Posterior vena cava (tissue), 2 donors: ENCODE data around the gene SRGAP2C. TPM values are rescaled to one million over a fixed set of nuclear protein-coding genes. Genes with fewer than 3 reads are reported as not detected.
"Not testable (repeated sequence)": the region's sequence is repeated elsewhere in the genome, so short reads cannot be mapped to it uniquely, and the experiment has no call there.

Experiments
- DNase-seq: peaks from one replicate; pipeline ENCODE4 v3.0.0-alpha.2; 2020; ENCODE audit warnings: low spot score
- intact Hi-C, 2 donors: fragments of 100-400 bp; cut with DNase I; formaldehyde crosslinking; loops; one replicate each; pipeline versions ENCODE4 v1.14.1 to v1.14.2; 2022 to 2023
- total RNA-seq, 2 donors: library from RNA; stranded (reverse); fragmentation: NEBNext Ultra II Directional; extraction: Animal tissue kit (Norgen Biotek cat#: 25700); gene quantifications; one replicate each; pipeline ENCODE4 v1.2.1, GENCODE V29; 2021
- donor health status: DM: yes; HTN: yes; CAD: no.
- donor health status: DM: yes; HTN: yes; CAD: no.

SRGAP2C gene
- total RNA-seq, 2 donors from 2014 or later = 28.3 to 29.3 TPM

DNA sequence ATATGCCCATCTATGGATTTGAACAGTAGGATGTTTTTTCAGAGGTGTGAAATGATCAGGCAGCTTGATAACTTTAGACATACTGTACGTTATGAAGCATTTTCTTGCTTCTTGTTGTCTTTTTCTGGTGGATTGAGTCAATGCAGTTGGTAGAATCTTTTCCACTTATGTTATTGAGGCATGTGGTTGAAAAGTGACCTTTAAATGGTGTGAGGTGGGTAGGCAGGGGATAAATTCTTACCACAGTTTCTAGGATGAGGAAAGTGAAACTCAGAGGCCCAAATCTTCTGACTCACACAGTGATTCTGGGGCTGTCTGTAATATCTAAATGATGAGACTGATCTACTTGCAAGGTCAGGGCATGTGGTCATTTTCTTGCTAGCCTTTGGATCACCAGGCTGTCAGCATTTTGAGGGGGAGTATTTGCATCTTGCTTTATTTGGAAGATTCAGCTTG lies 79.0 kb downstream of the SRGAP2C start:
- intact Hi-C loops, DNase-seq: not testable (repeated sequence)

DNA sequence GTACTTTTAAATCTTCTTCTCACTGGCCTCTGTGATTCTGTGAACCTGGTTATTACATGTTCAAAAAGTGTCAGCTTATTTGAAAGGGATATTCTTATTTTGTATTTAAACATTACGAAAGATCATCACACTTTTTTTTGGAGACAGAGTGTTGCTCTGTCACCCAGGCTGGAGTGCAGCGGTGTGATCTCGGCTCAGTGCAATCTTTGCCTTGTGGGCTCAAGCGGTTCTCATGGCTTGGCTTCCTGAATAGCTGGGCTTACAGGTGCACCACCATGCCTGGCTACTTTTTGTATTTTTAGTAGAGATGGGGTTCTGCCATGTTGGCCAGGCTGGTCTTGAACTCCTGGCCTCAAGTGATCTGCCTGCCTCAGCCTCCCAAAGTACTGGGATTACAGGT lies 82.3 kb downstream of the SRGAP2C start:
- intact Hi-C loops = not testable (repeated sequence)

DNA sequence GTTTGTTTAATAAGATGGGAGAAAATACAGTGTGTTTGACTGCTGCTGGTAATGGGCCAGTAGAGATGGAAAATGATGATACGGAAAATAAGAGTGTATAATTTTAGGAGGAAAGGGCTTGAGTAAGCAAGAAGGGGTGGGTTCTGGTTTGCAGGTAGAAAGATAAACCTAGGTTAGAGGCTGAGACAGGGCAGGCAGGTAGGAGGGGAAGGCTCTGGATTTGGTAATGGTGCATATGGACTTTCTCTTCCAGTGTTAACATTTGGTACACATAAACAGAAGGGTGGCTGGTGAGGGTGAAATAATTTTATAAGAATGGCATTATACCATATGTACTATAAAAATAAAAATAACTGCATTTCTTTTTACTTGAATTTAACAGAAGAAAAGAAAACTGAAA lies 84.5 kb downstream of the SRGAP2C start:
- DNase-seq, intact Hi-C loops: not testable (repeated sequence)

More for the DNA sequence above, 82.3 kb downstream of the SRGAP2C start:
- not testable (repeated sequence) for DNase-seq

DNA sequence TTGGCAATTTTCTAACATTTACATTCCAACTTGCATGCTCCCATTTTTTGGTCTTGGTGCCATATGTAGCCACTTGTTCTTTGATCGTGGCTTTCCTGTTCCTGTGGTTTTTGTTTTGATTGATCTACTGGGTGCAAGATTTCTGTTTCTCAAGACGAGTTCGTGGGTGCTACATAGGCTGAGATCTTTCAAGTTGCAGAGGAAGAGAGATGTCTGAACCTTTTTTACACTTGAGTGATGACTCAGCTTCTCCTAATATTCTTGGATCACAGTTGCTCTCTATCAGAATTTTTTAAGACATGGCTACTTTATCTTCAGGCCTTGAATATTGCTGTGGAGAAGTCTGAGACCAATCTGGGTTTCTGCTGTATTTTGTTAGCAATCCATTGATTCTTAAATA lies 85.2 kb downstream of the SRGAP2C start:
- intact Hi-C loops, DNase-seq: not testable (repeated sequence)

DNA sequence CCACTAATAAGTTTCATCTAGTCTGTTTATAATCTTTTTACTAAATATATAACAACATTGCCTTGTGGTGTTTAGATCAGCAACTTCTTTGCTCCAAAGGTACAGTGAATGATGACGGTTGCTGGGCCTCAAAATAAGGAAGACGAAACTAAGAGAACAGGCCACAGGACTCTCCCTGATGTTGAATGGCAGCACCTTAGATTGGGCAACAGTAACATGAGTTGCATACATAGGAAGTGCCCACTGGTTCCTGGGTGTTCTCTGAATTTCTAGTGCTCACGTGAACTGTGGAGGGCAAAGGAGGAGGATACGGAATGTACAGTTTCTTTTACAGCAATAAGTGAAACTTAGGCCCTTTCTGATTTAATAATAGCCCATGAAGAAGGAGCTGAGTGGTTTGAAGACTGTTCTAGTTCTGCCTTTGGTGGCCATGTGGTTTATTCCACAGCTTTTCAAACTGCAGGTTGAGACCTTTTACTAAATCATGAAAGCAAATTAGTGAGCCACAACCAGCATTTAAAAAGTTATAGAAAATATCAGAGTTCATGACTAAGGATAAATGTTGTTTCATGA lies 86.5 kb downstream of the SRGAP2C start:
- DNase-seq, intact Hi-C loops: not testable (repeated sequence)

DNA sequence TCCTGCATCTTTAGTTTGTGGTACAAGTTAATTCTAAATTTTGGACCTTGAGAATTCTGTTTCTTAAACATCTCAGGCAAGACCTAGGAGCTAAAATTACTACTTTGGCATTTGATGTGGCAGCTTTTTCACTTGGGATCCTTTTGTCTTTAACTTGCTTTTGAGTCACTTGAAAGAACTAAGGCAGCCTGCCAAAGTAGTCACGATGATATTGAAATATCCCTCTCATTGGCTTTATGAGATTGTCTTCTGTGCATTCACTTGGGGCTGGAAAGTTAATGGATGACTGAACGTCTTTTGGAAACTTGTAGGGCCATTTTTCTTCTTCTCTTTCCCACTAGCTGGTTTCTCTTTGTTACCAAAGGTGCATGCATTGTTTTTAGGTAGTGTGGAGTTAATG lies 90.7 kb downstream of the SRGAP2C start:
- intact Hi-C loops, DNase-seq: not testable (repeated sequence)

DNA sequence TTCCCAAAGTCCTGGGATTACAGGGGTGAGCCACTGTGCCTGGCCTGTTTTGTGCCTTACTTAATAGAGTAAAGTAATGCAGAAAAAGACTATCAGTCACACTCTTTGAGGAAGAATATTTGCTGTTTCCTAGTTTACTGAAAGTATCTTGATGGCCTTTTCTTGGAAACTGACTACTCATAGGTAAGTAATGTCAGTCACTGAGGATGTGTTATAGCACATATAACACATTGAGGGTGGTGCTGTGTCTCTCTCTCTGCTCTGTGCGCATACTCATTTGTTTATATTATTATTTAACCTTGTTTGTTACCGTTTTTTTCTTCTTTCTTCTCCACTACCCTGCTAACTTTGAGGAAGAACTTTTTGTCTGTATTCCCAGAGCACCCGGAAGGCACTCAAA lies 93.4 kb downstream of the SRGAP2C start:
- intact Hi-C loops = not testable (repeated sequence)
- peak; percentile 30 for DNase-seq

DNA sequence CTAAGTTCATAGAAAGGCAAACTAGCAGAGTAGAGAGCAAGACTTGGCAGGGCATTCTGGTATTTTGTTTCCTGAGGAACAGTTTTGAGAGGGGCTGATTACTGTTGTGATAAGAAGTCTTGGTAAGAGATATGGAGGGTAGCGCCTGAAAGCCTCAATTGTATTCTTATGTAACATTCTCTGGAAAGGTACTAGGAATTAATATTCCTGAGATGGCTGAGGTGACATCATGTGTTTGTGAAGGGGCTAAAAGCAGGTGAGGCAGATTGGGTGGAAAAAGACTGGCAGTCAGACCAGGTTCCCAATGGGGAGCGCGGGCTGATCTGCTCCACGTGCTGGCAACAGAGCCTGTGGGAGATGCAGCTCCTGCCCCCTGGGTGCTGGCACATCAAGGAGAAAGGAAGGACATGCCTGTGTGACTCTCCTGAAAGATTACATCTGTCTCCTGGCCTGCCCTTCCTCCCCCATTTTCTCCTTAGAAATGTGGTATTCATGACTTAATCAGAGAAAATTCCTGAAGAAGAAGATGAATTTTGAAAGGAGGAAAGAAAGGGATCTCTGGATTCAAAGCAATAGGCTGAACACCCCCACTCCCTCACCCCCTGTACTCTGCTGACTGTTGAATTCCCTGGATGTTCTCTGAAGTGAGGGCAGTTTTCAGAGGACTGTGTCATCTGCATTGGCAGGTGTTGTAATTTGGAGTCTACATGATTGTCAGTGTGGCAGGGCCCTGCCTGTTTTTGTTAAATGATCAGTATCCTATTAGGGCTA lies 94.2 kb downstream of the SRGAP2C start:
- intact Hi-C loops, DNase-seq: not testable (repeated sequence)

DNA sequence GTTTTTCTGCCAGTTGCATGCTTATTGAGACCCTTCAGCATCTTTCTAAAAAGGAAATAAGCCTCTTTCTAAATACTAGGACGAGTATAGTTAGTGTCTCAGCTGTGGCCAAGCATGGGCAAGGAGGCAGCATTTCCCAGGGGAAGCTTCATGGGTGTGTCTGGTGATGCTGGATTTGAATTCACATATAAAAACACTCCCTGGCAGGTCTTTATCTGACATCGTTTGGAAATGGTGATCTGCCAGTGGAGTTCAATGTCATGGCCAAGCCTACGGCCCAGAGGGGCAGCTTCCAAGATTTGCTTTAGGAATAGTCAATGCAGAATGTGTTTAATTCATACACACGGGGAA lies 94.7 kb downstream of the SRGAP2C start:
- intact Hi-C loops = not testable (repeated sequence)

DNA sequence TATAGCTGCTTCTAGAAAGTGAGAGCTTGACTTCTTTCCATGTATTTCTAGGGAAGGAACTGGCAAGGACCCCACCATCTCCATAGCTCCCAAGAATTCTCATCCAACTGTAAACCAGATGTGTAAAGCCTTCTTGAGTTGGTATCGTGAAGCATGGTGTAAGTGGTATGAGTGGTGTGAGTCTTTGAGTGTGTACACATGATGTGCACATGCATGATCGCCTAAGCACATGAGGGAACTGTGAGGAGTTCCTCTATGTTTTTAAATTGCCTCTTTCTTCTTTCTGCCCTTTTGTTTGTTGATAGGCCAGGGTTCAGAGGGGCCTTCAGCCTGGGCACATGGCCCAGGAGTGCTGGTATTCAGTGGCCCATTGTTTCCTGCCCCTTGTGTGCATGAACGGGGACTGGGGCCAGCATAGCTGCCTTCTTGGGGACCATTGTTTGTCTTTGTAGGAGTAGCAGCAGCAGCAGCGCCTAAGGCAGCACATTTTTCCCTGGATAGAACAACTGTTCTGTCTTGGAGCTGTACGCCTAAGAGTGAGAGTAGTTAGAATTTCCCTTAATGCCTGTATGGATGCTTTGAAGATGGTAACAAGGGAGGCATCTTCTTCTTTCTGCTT lies 96.0 kb downstream of the SRGAP2C start:
- intact Hi-C loops, DNase-seq: not testable (repeated sequence)

More for the DNA sequence above, 94.7 kb downstream of the SRGAP2C start:
- not testable (repeated sequence) for DNase-seq

DNA sequence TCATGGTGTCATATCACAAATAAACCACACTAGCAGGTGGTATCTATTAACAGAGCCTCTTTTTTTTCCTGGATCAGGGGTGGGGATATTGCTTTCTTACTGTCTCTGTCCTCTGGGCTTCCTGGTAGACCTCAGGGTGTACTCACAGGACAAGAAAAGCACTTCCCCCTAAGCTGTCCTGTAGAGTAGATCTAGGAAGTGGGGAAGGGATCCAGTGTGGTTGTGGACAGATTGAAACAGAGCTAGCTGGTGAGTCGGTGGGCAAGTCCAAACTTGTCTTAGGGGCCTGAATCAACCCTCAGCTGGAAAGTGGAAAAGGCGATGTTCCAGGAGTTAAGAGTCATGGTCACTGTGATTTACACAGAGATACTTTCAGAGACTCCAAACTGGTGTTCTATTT lies 96.7 kb downstream of the SRGAP2C start:
- DNase-seq, intact Hi-C loops: not testable (repeated sequence)

DNA sequence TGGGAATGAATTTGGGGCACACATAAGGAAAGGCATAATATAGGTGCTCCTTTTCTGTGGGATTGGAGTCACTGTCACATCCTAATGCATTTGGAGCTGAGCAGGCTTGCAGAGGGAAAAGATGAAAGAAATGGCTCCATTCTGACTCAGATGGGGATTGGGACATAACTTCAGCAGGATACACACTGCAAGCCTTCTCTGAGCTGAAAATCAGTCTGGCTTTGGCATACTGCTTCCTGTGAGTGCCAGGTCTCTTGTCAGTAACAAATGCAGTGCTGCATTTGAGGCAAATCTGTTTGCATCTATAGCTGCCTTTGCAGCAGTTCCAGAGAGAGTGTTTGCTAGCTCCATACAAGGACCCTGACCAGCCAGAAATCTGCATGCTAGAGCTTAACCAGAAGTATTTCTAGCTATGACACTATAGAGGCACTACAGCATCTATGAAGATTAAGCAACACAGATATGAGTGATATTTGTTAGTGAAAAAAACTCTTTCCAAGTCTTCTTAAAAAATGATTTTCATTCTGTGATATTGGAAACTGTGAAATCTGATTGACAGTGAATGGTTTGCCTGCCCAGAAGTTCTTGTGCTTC lies 98.9 kb downstream of the SRGAP2C start:
- DNase-seq, intact Hi-C loops: not testable (repeated sequence)

DNA sequence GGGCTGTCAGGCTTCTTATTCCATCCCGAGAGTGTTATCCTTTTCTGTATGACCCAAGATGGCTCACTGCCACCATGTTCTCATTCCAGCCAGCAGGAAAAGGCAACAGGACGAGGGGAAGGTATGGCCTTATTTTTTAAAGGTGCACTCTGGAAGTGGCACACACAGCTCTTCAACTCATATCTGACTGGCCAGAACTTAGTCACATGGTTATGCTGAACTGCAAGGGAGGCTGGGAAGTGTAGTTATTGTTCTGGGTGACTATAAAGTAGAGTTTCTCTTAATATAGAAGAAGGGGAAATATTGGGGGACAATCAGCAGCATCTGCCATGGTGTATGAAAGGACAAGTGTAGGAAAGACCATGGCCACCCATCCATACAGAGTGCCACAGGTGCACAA lies 107.8 kb downstream of the SRGAP2C start:
- DNase-seq, intact Hi-C loops: not testable (repeated sequence)

DNA sequence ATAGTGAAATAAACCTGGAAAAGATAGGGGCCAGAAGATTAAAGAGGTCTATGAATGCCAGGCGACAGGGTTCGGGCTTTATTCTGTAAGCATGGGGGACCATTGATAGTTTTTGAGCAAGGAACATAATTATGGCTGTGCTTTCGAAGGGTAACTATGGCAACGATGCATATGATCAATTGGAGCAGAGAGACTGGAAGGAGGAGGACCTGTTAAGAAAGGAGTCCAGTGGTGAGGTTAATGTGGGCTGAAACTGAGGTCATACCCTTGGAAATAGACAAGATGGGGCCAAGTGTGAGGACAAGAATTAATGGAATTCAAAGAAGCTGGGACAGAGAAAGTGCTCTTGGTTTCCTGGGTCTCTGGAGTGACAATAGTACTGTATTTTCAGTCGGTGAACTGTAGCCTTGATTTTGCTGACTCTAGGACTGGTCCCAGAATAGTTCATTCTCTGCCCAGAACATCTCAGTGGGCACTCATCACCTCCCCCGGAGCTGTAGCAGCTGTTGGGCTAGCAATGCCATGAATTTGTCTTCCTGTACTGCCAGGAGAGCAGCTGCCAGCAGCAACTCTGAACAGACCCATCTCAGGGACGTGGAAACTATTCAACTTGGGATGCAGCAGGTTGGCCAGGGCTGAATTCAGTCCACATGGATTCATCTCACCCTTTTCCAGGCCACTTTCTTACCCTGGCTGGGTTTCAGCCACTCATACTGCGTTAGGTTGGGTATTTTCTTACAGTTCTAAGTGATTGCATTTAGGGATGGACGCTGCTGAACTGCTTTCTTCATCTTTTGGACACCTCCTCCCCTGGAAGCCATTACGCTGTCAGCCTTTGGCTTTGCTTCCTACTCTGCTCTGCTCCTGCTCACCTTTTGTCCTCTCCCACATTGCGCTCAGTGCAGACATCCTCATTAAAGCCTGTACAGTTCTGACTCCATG lies 108.8 kb downstream of the SRGAP2C start:
- DNase-seq, intact Hi-C loops: not testable (repeated sequence)

DNA sequence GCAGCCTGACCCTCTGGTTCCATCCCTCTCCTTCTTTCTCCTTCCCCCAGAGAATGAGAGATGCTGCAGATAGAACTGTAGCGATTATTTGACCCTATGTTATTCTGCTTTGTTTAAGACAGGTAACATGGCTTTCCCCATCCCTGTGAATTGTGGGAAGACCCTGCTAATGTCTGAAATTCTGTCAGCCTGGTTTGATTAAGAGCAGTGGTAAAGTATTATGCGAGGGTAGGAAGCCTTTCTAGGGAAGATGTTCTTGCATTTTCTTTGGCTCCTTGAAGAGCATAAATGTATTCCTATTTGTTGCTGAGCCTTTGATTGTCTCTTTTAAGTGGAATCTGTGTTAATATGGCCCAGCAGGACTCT lies 109.4 kb downstream of the SRGAP2C start:
- intact Hi-C loops, DNase-seq: not testable (repeated sequence)

DNA sequence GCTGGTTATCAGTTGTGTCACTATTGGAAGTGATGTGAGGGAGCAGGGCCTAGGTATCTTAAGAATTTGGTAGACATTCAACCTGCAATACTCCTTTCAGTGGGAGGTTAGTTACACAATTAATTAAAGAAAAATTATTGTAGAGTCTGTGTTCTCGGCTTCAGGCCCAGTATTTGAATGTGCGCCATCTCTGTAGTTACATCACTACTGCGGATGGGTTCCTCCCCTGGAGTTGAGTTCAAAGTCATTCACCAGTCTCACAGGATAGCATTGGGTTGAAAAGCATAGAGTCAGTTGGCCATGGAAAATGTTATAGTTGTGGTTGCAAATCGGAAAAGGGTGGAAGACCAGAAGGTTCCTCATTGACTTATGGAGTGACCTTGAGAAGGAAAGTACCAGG lies 111.8 kb downstream of the SRGAP2C start:
- DNase-seq, intact Hi-C loops: not testable (repeated sequence)

DNA sequence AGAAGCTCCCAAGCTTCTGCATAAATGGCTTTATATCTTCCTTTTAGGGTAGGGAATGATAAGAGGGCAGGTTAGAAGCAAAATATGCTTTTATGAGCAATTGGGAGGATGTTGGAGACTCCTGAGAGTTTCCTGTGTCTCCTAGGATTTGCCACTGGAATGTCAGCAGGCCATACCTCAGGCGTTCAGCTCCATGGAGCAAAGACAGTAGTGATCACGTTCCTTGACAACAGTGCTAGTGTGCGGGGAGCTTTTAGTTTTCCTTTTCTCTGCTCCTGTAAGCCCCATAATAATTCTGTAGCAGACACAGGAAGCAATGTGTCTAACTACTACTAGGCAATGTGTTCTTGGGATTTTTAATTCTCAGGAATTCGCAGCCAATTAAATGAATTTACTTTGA lies 113.8 kb downstream of the SRGAP2C start:
- DNase-seq, intact Hi-C loops: not testable (repeated sequence)

DNA sequence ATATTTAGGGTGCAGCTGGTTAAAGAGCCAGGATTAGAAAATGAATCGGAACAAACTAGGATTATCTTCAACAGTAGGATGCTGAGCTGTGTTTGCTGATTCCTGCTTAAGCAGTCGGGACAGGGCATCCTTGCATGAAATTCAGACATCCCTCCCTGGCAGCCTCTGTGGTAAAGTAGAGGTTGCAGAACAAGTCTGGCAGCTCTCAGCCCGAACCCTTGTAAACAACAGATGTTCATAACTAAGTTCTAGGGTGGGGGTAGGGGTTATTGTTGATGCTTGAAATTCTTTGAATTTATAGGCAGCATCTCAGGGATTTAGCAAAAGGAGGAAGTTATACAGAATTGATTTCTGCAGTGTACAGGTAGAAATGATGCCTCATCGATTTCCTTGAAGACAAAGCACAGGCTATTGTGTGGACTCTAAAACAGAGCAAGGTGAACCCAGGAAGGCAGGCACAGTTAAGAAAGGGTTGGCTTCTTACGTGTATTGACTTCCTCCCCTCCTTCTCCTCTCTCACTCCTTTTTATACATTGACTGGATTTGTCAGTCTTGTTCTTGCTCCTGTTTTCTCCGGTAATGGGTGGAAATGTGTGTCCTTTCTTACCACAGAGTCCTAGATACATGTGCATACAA lies 114.9 kb downstream of the SRGAP2C start:
- DNase-seq, intact Hi-C loops: not testable (repeated sequence)
